KOPT-K1 (cell line): Measurements from ENCODE around the gene PHYHIPL.

ENCODE experiments used
- H3K27ac ChIP-seq: fragments of 200-600 bp; sonication (generic); 2 replicates; pipeline ENCODE4 v1.5.1; 2016; ENCODE audit warnings: antibody characterized with exemption, mild to moderate bottlenecking, low read depth, low read length; ENCODE audit not compliant: poor library complexity, severe bottlenecking
- H3K36me3 ChIP-seq: fragments of 200-600 bp; sonication (generic); 2 replicates; pipeline ENCODE4 v1.5.1; 2017; ENCODE audit warnings: antibody characterized with exemption, mild to moderate bottlenecking, low read length, moderate library complexity; ENCODE audit not compliant: insufficient read depth
- H3K9me3 ChIP-seq: fragments of 200-600 bp; sonication (generic); 2 replicates; pipeline ENCODE4 v1.5.1; 2017; ENCODE audit warnings: antibody characterized with exemption, low read length, mild to moderate bottlenecking; ENCODE audit not compliant: insufficient read depth, poor library complexity, severe bottlenecking

PHYHIPL gene

DNA sequence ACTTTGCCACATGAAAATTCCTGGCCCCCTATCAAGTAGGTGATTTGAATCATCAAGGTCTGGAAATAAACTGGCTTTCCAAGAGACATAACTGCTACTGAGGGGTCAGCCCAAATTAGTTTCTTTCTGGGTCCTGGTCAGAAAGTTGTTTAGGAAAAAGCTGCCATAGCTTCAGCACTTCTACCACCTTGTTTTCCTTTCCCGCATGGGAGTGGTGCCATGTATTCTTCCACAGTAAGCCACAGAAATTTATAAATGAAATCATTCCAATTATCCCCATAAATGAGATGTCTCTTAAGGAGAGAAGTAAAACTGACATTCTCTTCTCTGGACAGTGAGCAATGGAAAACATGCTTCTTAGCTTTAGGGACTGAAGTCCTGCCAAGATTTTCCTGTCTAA lies 80.8 kb downstream of the PHYHIPL start:
- Histone ChIP-seq H3K36me3 (no peaks in the 10 kb centered on the region), H3K27ac (no peak overlapping the region), H3K9me3 (no peaks in the 10 kb centered on the region)

DNA sequence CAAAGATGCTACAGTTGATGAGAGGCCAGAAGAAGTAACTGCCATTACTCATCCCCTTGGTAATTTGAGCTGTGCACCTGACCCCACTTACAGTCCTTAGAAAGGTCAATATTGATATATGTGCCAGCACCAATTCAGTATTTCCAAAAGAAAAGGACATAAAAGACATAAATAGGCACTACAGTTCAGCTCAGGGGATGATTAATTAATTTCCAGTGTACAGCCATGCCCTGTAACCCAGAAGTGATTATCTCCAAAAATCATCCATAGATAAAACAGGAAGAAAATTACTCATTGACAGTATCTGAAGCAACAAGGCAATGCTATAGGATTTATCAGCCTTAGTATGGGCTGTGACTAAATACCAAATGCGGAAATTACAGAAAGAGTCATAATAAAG lies 82.4 kb downstream of the PHYHIPL start:
- H3K27ac ChIP-seq = no peak overlapping the region
- H3K36me3 ChIP-seq = no peaks in the 10 kb centered on the region
- H3K9me3 ChIP-seq = no peaks in the 10 kb centered on the region

GRCh38 chr10:59265141-59265540 lies 88.7 kb downstream of the PHYHIPL start:
- no peaks in the 10 kb centered on the region for H3K36me3 ChIP-seq
- H3K9me3 ChIP-seq = no peaks in the 10 kb centered on the region
- no peak overlapping the region for H3K27ac ChIP-seq

DNA sequence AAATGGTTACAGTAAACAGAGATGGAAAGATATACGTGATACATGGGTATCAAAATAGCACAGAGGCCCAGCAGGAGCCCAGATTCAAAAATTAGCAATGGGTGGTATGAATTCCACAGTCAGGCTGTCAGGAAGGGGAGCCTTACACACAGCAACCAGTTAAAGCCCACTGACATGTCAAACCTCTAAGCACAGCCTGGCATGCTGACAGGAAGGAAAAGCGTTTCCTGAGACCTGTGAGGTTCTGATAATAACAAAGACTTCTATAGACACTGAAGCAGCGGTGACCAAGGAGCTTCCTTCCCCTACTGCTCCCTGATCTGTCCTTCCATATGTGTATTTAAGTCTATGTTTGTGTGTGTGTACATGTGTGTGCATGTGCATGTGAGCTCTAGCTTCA lies 89.9 kb downstream of the PHYHIPL start:
- Histone ChIP-seq H3K36me3 (no peaks in the 10 kb centered on the region), H3K9me3 (no peaks in the 10 kb centered on the region), H3K27ac (no peak overlapping the region)

DNA sequence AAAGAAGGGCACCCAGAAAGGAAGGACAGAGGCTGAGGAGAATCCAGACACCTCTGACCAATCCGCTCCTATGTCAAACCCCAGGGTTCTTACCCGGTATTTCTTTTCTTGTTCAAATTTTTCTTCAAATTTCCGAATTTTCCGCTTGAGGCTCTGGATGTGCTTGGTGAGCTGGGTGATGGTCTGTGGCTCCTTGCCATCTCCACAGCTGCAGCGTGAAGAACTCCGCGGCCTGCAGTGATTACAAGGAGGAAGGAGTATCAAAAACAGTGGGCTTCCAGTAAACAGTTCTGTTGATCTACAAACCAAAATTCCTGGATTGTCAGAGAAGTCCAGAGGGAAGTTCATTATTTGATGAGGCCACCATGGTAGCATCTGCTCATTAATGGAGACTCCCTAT lies 92.0 kb downstream of the PHYHIPL start:
- no peak overlapping the region for H3K27ac ChIP-seq
- no peaks in the 10 kb centered on the region for H3K9me3 ChIP-seq
- no peaks in the 10 kb centered on the region for H3K36me3 ChIP-seq

DNA sequence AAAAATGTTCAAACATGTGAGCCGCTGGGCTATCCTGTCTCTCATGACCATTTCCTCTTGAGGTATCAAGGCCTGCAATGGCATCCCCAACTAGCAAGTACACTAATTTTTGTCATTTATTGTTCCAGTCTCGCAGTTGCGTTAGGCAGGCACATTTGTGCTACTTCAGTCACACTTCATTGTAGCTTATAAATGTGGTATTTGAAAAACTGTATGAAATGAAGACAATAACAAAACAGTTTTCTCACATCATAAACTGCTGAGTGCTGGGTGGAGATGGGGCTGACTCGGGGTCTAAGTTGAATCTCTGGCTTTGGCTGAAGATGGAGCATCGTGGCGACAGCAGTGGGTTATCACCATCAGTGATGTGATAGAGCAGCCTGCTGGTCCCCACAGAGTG lies 93.2 kb downstream of the PHYHIPL start:
- no peaks in the 10 kb centered on the region for H3K9me3 ChIP-seq
- no peak overlapping the region for H3K27ac ChIP-seq
- no peaks in the 10 kb centered on the region for H3K36me3 ChIP-seq

DNA sequence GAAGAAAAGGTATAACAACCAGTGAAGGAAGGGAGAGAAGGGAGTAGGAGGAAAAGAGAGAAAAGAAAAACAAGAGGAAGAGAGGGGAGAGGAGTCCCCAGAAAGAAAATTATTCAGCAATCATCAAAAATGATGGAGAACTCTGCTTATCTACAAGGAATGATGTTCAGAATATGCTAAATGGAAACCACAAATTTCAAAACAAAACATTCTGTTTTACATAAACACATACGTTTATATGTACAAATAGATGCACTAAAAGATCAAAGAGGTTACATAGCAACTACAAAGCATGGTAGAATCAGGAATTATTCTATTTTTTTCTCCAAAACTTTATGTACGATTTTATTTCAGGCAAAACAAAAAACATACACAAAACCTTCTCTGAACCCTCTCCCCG lies 94.0 kb downstream of the PHYHIPL start:
- Histone ChIP-seq H3K9me3 (no peaks in the 10 kb centered on the region), H3K36me3 (no peaks in the 10 kb centered on the region), H3K27ac (no peak overlapping the region)

DNA sequence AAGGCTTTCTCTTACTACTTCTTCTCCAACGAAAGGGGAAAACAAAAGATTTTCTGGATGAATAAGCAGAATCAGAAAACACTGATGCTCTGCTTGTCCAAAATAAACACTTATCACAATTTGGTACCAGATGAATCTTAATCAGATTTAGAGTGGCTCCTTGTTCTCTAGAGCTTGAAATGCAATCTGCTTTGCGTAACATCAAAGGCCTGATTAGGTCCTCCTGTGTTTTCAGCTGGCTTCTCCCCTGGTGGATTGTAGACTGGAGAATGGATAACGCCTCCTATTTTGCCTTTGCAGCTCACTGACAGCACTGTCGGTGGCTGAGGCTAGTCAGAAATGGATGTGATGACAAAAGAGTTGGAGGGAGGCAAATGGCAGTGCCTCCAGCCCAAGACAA lies 94.7 kb downstream of the PHYHIPL start:
- no peaks in the 10 kb centered on the region for H3K9me3 ChIP-seq
- H3K36me3 ChIP-seq = no peaks in the 10 kb centered on the region
- H3K27ac ChIP-seq = no peak overlapping the region

DNA sequence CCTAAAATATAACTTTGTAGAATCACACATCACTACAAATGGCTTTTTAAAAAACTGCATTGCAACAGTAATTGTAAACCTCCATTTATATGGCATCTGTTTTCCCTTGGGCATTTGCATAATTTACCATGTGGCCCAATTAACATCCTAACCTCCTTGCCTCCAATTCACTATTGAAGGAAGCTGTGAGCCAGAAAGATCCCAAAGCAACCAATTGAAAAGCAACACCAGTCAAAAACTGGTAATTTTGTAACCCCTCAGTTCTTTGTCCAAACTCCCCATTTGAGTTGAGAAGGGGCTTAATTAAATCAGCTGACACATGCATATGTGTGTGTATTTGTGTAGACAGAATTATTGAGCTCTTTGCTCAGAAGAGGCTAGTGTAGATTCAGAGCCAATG lies 95.6 kb downstream of the PHYHIPL start:
- no peak overlapping the region for H3K27ac ChIP-seq
- H3K36me3 ChIP-seq = no peaks in the 10 kb centered on the region
- H3K9me3 ChIP-seq = no peaks in the 10 kb centered on the region

- Histone ChIP-seq H3K9me3 (no peaks in the 10 kb centered on the region), H3K36me3 (no peaks in the 10 kb centered on the region), H3K27ac (no peak overlapping the region)
These were observed 97.0 kb downstream of the PHYHIPL start for GRCh38 chr10:59273445-59273844.

- H3K9me3 ChIP-seq = no peaks in the 10 kb centered on the region
- H3K36me3 ChIP-seq = no peaks in the 10 kb centered on the region
- H3K27ac ChIP-seq = no peak overlapping the region
These were observed 99.7 kb downstream of the PHYHIPL start for GRCh38 chr10:59276133-59276532.

GRCh38 chr10:59276919-59277318 lies 100.5 kb downstream of the PHYHIPL start:
- Histone ChIP-seq H3K36me3 (no peaks in the 10 kb centered on the region), H3K27ac (no peak overlapping the region)

DNA sequence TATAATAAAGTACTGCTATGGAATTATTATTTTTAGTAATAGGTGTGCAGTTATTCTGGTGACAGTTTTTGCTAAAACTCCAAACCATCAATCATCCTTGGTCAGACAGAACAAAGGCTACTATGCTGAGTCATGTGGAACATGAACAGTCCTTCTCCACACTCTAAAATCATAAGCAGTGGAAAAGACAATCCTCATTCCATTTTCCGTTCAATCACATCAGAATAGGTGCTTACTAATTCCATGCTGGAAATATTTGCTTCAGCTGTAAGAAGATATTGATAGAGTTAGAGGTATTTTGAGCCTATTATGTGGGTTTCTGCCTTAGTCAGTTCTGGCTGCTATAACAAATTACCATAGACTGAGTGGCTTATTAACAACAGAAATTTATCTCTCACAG lies 103.0 kb downstream of the PHYHIPL start:
- H3K36me3 ChIP-seq = no peaks in the 10 kb centered on the region
- no peak overlapping the region for H3K27ac ChIP-seq
- H3K9me3 ChIP-seq = no peaks in the 10 kb centered on the region

More at GRCh38 chr10:59276919-59277318, 100.5 kb downstream of the PHYHIPL start:
- no peaks in the 10 kb centered on the region for H3K9me3 ChIP-seq

GRCh38 chr10:59279991-59280505 lies 103.6 kb downstream of the PHYHIPL start:
- Histone ChIP-seq H3K36me3 (no peaks in the 10 kb centered on the region), H3K9me3 (no peaks in the 10 kb centered on the region), H3K27ac (no peak overlapping the region)

GRCh38 chr10:59281861-59282260 lies 105.4 kb downstream of the PHYHIPL start:
- H3K9me3 ChIP-seq = no peaks in the 10 kb centered on the region
- H3K36me3 ChIP-seq = no peaks in the 10 kb centered on the region
- H3K27ac ChIP-seq = no peak overlapping the region

DNA sequence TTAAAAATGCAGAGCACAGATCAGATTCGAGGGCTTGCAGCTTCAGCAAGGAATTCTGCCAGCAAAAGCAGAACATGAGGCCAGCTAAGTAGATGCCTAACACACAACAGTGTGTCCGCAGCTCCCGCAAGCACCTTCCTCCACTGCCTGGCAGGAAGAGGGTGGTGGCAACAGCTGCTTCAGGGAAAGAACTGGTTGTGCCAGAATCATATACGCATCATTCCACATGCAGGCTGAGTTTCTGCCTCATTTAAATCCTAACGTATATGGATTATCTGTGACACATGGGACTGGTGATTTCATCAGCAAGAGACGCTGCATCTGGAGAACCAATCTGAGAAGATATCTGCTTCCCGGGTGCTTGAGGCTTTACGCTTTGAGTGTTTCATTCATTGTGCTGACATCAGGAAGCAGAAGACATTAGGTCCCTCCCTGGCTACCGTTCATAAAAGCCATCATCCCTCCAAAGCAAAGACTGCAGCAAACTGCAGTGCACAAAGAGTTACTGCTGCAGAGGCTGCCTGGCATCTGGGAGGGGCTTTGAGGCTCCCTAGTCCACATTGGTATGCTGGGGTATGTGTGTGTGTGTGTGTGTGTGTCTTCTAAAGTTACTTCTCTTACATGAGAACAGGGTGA lies 107.1 kb downstream of the PHYHIPL start:
- Histone ChIP-seq H3K36me3 (no peaks in the 10 kb centered on the region), H3K9me3 (no peaks in the 10 kb centered on the region), H3K27ac (no peak overlapping the region)
